ENCODE measurements around the gene BTRC. TPM values are rescaled to one million over a fixed set of nuclear protein-coding genes. Genes with fewer than 3 reads are reported as not detected.

Gene BTRC
- total and polyA plus RNA-seq, 2 donors (not counting 3 experiments of a cell fraction or from before 2014, with no cell fraction given) = 11.6 to 18.5 TPM

- Histone ChIP-seq H3K36me3 (ENCODE audit: control insufficient read depth in 2 of 2, extremely low read depth in 1 of 2, insufficient read depth in 2 of 2, low read length in 2 of 2) (no peaks in the 10 kb centered on the region), H3K27ac (ENCODE audit: insufficient read depth, low read depth, low read length) (no peak overlapping the region), H3K4me3 (replicated peaks in 1 of 3; ENCODE audit: insufficient read depth in 1 of 3, low read depth in 1 of 3, low read length in 3 of 3) (no peak overlapping the region), H3K27me3 (ENCODE audit: control insufficient read depth in 2 of 2, insufficient read depth in 2 of 2, low read length in 2 of 2) (no peaks in the 10 kb centered on the region), H3K4me1 (ENCODE audit: control insufficient read depth, extremely low read depth, insufficient read depth, low read length) (no peaks in the 10 kb centered on the region), H3K79me2 (ENCODE audit: control insufficient read depth, insufficient read depth, low read length) (peaks cover 2% of the 10 kb centered on the region), H3K9ac (replicated peaks; ENCODE audit: extremely low read depth, insufficient read depth, low read length) (no peak overlapping the region), H3K4me2 (ENCODE audit: insufficient read depth, low read length) (no peak overlapping the region), H2AFZ (ENCODE audit: low read depth, low read length) (no peak overlapping the region), H3K9me3 (replicated peaks; ENCODE audit: control insufficient read depth, insufficient read depth, low read length) (no peaks in the 10 kb centered on the region), H3K9me1 (replicated peaks; ENCODE audit: control insufficient read depth, extremely low read depth, insufficient read depth, low read length) (no peaks in the 10 kb centered on the region), H4K20me1 (replicated peaks; ENCODE audit: control insufficient read depth, extremely low read depth, insufficient read depth, low read length) (peaks cover 3% of the 10 kb centered on the region)
- POLR2A ChIA-PET = no interaction called here
- intact Hi-C loops (cut with micrococcal nuclease) (no loop called here), dilution Hi-C loops (cut with MboI; ENCODE audit: extremely low pct_ligation_motif_present, low sequenced_read_pairs) (no loop called here)
- no peak for DNase-seq (ENCODE audit: low read depth, low spot score)
- no TSS peak for BruUV-seq (replicated peaks)
- TF ChIP-seq EZH2 (IDR thresholded peaks at IDR 0.05; ENCODE audit: borderline replicate concordance, low read depth, low read length, severe bottlenecking) (no peak), MYC (IDR thresholded peaks at IDR 0.05; ENCODE audit: low read depth, low read length) (no peak), CTCF (IDR thresholded peaks at IDR 0.05; ENCODE audit: extremely low read depth in 1 of 2, insufficient read depth in 1 of 2, low read depth in 1 of 2, low read length in 2 of 2) (no peak), FOS (IDR thresholded peaks at IDR 0.05; ENCODE audit: borderline replicate concordance, insufficient read depth, low read length) (no peak)
- CTCF ChIA-PET = no interaction called here
- no peak for FAIRE-seq
Measured at GRCh38 chr10:101411598-101411997, 57.6 kb downstream of the BTRC start.

DNA sequence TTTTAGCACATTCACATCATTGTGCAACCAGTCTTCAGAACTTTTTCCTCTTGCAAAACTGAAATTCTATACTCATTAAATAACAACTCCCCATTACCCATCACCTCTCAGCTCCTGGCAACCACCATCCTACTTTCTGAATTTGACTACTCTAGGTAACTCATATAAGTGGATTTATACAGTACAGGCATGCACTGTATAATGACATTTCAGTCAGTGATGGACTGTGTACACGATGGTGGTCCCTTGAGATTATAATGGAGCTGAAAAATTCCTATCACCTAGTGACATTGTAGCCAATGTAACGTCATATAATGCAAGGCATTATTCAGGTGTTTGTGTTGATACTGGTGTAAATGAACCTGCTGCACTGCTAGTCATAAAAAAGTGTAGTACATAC, 60.1 kb downstream of the BTRC start:
- no peak for TF ChIP-seq GATA2 (IDR thresholded peaks at IDR 0.05; ENCODE audit: insufficient read depth, insufficient read length, low read depth, low read length)
- no peak for TF ChIP-seq MYC (IDR thresholded peaks at IDR 0.05; ENCODE audit: low read depth, low read length)
- no peak for TF ChIP-seq MAX (IDR thresholded peaks at IDR 0.05; ENCODE audit: insufficient read depth, insufficient read length)
- TF ChIP-seq JUN (IDR thresholded peaks at IDR 0.05; ENCODE audit: borderline replicate concordance, insufficient read depth, insufficient read length, low read depth) = no peak
- TF ChIP-seq EZH2 (IDR thresholded peaks at IDR 0.05; ENCODE audit: borderline replicate concordance, low read depth, low read length, severe bottlenecking) = no peak
- no peak for TF ChIP-seq POLR2AphosphoS5 (IDR thresholded peaks at IDR 0.05; ENCODE audit: insufficient read depth, low read depth, low read length)
- no peak for TF ChIP-seq CTCF (IDR thresholded peaks at IDR 0.05; ENCODE audit: extremely low read depth in 1 of 2, insufficient read depth in 1 of 2, low read depth in 1 of 2, low read length in 2 of 2)
- TF ChIP-seq POLR2A (IDR thresholded peaks at IDR 0.05; ENCODE audit: low read depth, low read length) = no peak
- TF ChIP-seq FOS (IDR thresholded peaks at IDR 0.05; ENCODE audit: borderline replicate concordance, insufficient read depth, low read length) = no peak
- BruUV-seq (replicated peaks) = no TSS peak
- Histone ChIP-seq H3K9me1 (replicated peaks; ENCODE audit: control insufficient read depth, extremely low read depth, insufficient read depth, low read length) (no peaks in the 10 kb centered on the region), H3K27ac (ENCODE audit: insufficient read depth, low read depth, low read length) (no peak overlapping the region), H3K36me3 (ENCODE audit: control insufficient read depth in 2 of 2, extremely low read depth in 1 of 2, insufficient read depth in 2 of 2, low read length in 2 of 2) (no peaks in the 10 kb centered on the region), H3K4me1 (ENCODE audit: control insufficient read depth, extremely low read depth, insufficient read depth, low read length) (no peaks in the 10 kb centered on the region), H3K79me2 (ENCODE audit: control insufficient read depth, insufficient read depth, low read length) (peaks cover 2% of the 10 kb centered on the region), H3K4me3 (replicated peaks in 1 of 3; ENCODE audit: insufficient read depth in 1 of 3, low read depth in 1 of 3, low read length in 3 of 3) (no peak overlapping the region), H3K4me2 (ENCODE audit: insufficient read depth, low read length) (no peak overlapping the region), H3K9me3 (replicated peaks; ENCODE audit: control insufficient read depth, insufficient read depth, low read length) (no peaks in the 10 kb centered on the region), H4K20me1 (replicated peaks; ENCODE audit: control insufficient read depth, extremely low read depth, insufficient read depth, low read length) (peaks cover 4% of the 10 kb centered on the region), H3K27me3 (ENCODE audit: control insufficient read depth in 2 of 2, insufficient read depth in 2 of 2, low read length in 2 of 2) (no peaks in the 10 kb centered on the region), H2AFZ (ENCODE audit: low read depth, low read length) (no peak overlapping the region), H3K9ac (replicated peaks; ENCODE audit: extremely low read depth, insufficient read depth, low read length) (no peak overlapping the region)
- ChIA-PET POLR2A (no interaction called here), CTCF (interaction anchor here (1.3 kb wide), 1 partner anchor 14 kb away, joined by 4 read pairs; no protein-coding TSS in a partner anchor)
- DNase-seq (ENCODE audit: low read depth, low spot score) = no peak
- intact Hi-C loops (cut with micrococcal nuclease) = no loop called here
- dilution Hi-C loops (cut with MboI; ENCODE audit: extremely low pct_ligation_motif_present, low sequenced_read_pairs) = no loop called here
- FAIRE-seq = no peak
